GM23338 (cell line): ENCODE results near the gene AMIGO1.

Experiments used
- CREB1 ChIP-seq: fragments of 250-450 bp; sonication (Bioruptor Pico); IDR thresholded peaks from 2 replicates; pipeline ENCODE4 v1.5.0; 2020; ENCODE audit warnings: low read depth, mild to moderate bottlenecking, moderate library complexity
- CTCF ChIP-seq, 2 experiments: fragments of 200-600 bp in 1 of 2; sonication (generic) in 1 of 2; conservative IDR thresholded peaks; 2 replicates each; pipeline versions ENCODE4 v1.5.1 to v1.6.1; 2016 to 2017; ENCODE audit warnings: antibody characterized with exemption in 2 of 2, low read depth in 2 of 2, mild to moderate bottlenecking in 2 of 2, moderate library complexity in 1 of 2
- ETS1 ChIP-seq: IDR thresholded peaks from 2 replicates; pipeline ENCODE4 v1.6.1; 2016; ENCODE audit warnings: antibody characterized with exemption
- EZH2 ChIP-seq: fragments of 200-600 bp; sonication (generic); IDR thresholded peaks from one replicate; pipeline ENCODE4 v1.8.0; 2017; ENCODE audit warnings: antibody characterized with exemption, mild to moderate bottlenecking, low read depth; ENCODE audit not compliant: unreplicated experiment
- POLR2AphosphoS5 ChIP-seq: IDR thresholded peaks from 2 replicates; pipeline ENCODE4 v1.6.1; 2016; ENCODE audit warnings: antibody characterized with exemption, low read depth

GRCh38 chr1:109502364-109502851, 7.1 kb downstream of the AMIGO1 start:
- TF ChIP-seq EZH2 (no peak), CTCF (conservative IDR thresholded peaks at IDR 0.05; ENCODE audit: low read depth in 2 of 2) (no peak), CREB1 (no peak), ETS1 (no peak), POLR2AphosphoS5 (no peak)
